ENCODE results near the gene RBM12.

RBM12 gene

GRCh38 chr20:35640724-35641123 lies 24.0 kb downstream of the RBM12 start (continued):
- no peak for TF ChIP-seq ZNF692 (tag by site-specific recombination; IDR thresholded peaks at IDR 0.05)
- TF ChIP-seq ZNF560 (tag by site-specific recombination; IDR thresholded peaks at IDR 0.05; ENCODE audit: borderline replicate concordance), result no peak
- no peak for TF ChIP-seq ZNF394 (tag by site-specific recombination; IDR thresholded peaks at IDR 0.05; ENCODE audit: borderline replicate concordance)
- TF ChIP-seq ZNF132 (tag by site-specific recombination; IDR thresholded peaks at IDR 0.05; ENCODE audit: borderline replicate concordance), result no peak
- no peak for TF ChIP-seq ZNF239 (tag by site-specific recombination; IDR thresholded peaks at IDR 0.05)

GRCh38 chr20:35638751-35639150 lies 25.9 kb downstream of the RBM12 start:
- CTCF ChIA-PET, result interaction anchor here (0.6 to 3.2 kb wide), 2 partner anchors 16 to 19 kb away, joined by 3 to 16 read pairs; no protein-coding TSS in a partner anchor
- POLR2A ChIA-PET, result no interaction called here
- Histone ChIP-seq H3K36me3 (ENCODE audit: control insufficient read depth in 2 of 2, insufficient read depth in 1 of 2, low read length in 2 of 2) (no peaks in the 10 kb centered on the region), H3K4me3 (ENCODE audit: low read depth, low read length) (no peak overlapping the region), H3K27ac (ENCODE audit: extremely low read depth, low read depth, low read length) (no peak overlapping the region), H3K4me1 (ENCODE audit: control insufficient read depth, insufficient read depth, low read length) (no peaks in the 10 kb centered on the region), H3K9me3 (ENCODE audit: control insufficient read depth, insufficient read depth, low read depth, low read length) (no peaks in the 10 kb centered on the region)
- TF ChIP-seq ZNF660 (tag by site-specific recombination; IDR thresholded peaks at IDR 0.05) (no peak), ZNF473 (tag by site-specific recombination; IDR thresholded peaks at IDR 0.05) (no peak), ZNF133 (tag by site-specific recombination; IDR thresholded peaks at IDR 0.05) (no peak), ZNF658 (tag by site-specific recombination; IDR thresholded peaks at IDR 0.05) (no peak), ZNF707 (tag by site-specific recombination; IDR thresholded peaks at IDR 0.05) (no peak), ZNF792 (tag by site-specific recombination; IDR thresholded peaks at IDR 0.05) (no peak)

GRCh38 chr20:35637276-35637675 lies 27.4 kb downstream of the RBM12 start:
- ChIA-PET CTCF (interaction anchor here (3.2 kb wide), 1 partner anchor 18 kb away, joined by 16 read pairs; no protein-coding TSS in a partner anchor), POLR2A (interaction anchor here (0.5 kb wide), 2 partner anchors 55 to 851 kb away, joined by 3 read pairs; no protein-coding TSS in a partner anchor)
- no peak overlapping the region for H3K27ac ChIP-seq (ENCODE audit: extremely low read depth, low read depth, low read length)
- no peaks in the 10 kb centered on the region for H3K9me3 ChIP-seq (ENCODE audit: control insufficient read depth, insufficient read depth, low read depth, low read length)
- H3K36me3 ChIP-seq (ENCODE audit: control insufficient read depth in 2 of 2, insufficient read depth in 1 of 2, low read length in 2 of 2), result peaks cover 0 to 6% of the 10 kb centered on the region in 2 experiments; a peak in 1 of 3 replicates
- TF ChIP-seq GFI1B (tag by site-specific recombination; IDR thresholded peaks at IDR 0.05) (no peak), ZNF449 (tag by site-specific recombination; IDR thresholded peaks at IDR 0.05) (no peak), ZBTB7A (tag by site-specific recombination; IDR thresholded peaks at IDR 0.05; ENCODE audit: low read depth) (no peak), ZNF785 (tag by site-specific recombination; IDR thresholded peaks at IDR 0.05) (no peak), HIC1 (tag by site-specific recombination; IDR thresholded peaks at IDR 0.05) (no peak), ZNF621 (tag by site-specific recombination; IDR thresholded peaks at IDR 0.05) (no peak), ZNF16 (tag by site-specific recombination; IDR thresholded peaks at IDR 0.05; ENCODE audit: low read depth) (no peak), ZBTB44 (tag by site-specific recombination; IDR thresholded peaks at IDR 0.05) (no peak), ZNF629 (tag by site-specific recombination; IDR thresholded peaks at IDR 0.05) (no peak), ZSCAN18 (tag by site-specific recombination; IDR thresholded peaks at IDR 0.05) (no peak), ZNF146 (tag by site-specific recombination; IDR thresholded peaks at IDR 0.05) (no peak), IKZF3 (tag by site-specific recombination; IDR thresholded peaks at IDR 0.05) (no peak), ZNF140 (tag by site-specific recombination; IDR thresholded peaks at IDR 0.05) (no peak)
- H3K4me1 ChIP-seq (ENCODE audit: control insufficient read depth, insufficient read depth, low read length), result no peaks in the 10 kb centered on the region
- no peak overlapping the region for H3K4me3 ChIP-seq (ENCODE audit: low read depth, low read length)

Measured in HEK293 (cell line).